Measurements from ENCODE around the gene MAP3K9.

MAP3K9 gene

DNA sequence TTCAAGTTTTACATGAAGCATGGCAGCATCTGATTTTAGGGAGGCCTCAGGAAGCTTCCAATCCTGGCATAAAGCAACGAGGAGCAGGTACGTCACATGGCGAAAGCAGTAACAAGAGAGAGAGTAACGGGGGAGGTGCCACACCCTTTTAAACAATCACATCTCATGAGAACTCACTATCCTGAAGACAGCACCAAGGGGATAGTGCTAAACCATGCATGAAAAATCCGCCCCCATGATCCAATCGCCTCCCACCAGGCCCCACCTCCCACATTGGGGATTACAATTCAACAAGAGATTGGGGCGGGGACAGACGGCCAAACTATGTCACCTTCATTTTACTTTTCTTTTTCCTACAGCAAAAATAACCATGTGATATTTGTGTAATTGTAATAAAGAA, 7.2 kb upstream of the MAP3K9 start:
- no peak for DNase-seq

DNA sequence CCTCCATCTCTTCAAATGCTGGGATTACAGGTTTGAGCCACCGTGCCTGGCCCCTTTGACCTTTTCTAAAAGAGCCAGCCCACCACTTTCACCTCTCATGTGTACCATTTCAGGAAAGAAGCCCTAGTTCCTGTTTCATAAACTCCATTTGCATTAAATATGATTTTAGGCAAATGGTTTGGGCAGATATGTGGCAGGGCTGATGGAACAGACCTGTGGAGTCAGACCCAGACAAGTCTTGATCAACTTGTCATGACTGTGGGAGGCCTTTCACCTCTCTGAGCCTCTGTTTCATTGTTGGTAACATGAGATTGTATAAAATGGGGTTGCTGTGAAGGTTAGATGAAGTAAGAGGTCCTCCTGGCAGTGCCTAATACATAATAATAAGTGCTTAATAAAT, 5.2 kb upstream of the MAP3K9 start:
- DNase-seq, result no peak

DNA sequence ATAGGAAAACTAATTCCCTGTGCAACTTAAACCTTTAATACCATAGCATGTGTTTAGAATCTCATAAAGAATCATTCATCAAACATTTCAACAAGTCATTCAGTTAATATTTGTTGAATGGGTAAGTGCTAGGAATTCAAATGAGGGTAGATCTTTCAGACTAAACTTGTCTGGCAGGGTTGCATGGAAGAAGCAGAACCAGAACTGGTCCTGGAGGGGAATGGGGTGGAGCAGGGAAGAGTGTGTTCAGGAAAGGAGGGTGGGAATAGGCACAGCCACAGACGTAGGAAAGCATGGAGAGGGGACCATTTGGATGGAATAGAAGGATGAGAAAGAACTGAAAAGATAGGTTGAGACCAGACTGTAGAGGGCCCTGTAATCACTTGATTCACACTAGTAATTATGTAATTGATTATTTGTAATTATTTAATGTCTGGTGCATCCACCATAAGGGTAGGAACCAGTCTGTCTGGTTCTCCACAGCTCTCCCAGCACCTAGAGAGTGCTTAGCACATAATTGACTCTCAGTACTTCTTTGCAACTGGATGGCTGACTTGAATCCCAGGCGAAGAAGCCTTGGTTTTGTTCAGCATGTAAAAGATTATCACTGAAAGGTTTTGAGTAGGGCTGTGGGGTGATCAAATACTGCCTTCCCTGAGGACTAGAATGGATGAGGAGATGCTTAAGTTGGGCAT, 3.0 kb upstream of the MAP3K9 start:
- DNase-seq, result no peak

- no peak for DNase-seq
Observed at GRCh38 chr14:70811578-70811977, 2.3 kb upstream of the MAP3K9 start.

- no peak for DNase-seq
Observed at GRCh38 chr14:70811050-70811449, 1.7 kb upstream of the MAP3K9 start.

GRCh38 chr14:70810621-70811020, 1.3 kb upstream of the MAP3K9 start:
- no peak for DNase-seq

GRCh38 chr14:70808416-70809224, 693 bp downstream of the MAP3K9 start:
- DNase-seq, result peak; percentile 43

GRCh38 chr14:70807898-70808415, 1.4 kb downstream of the MAP3K9 start:
- DNase-seq, result peak; percentile 40

DNA sequence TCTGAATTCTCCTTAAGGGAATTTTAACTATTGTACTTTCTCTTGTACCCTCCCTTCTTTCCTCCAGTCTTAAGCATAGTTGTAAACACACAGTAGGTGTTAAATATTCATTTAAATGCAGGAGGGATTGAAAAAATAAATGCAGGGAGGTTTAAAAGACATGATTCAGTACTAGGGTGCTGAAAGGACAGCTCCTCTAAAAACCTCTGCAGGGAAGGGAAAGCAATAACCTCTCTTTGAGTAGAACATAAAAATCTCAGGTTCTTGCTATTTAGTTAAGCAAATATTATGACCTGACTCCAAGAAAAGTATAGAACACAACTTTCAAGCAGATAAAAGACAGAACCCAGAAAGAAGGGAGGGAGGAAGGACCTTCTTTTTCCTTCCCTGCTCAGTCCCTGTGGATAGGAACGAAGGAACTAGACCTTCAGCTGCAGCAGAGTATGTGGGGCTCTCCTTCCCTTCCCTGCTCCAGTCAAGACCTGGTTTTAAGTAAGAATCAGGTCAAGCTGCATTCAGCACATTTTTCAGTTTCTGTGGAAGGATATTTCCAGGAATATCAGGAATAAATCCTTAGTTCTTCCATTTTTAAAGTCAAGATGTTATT, 4.7 kb downstream of the MAP3K9 start:
- no peak for DNase-seq

GRCh38 chr14:70803321-70804310, 5.7 kb downstream of the MAP3K9 start:
- DNase-seq, result no peak

DNA sequence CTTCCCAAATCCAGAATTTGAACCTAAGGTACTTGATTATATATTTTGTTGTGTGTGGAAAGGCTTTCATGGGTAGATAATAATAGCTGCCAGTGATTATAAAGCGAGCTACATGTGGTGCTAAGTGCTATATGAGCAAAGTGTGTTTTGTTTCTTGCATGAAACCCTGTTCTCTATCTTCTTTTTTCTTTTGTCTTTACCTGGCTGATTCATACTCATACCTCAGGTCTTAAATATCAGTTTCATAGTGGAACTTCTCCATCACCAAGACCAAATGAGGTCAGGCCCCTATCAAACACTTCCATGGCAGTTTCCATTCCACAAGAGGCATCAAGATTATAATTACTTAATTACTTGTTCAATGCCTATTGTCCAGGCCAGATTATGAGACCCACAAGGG, 6.9 kb downstream of the MAP3K9 start:
- no peak for DNase-seq

DNA sequence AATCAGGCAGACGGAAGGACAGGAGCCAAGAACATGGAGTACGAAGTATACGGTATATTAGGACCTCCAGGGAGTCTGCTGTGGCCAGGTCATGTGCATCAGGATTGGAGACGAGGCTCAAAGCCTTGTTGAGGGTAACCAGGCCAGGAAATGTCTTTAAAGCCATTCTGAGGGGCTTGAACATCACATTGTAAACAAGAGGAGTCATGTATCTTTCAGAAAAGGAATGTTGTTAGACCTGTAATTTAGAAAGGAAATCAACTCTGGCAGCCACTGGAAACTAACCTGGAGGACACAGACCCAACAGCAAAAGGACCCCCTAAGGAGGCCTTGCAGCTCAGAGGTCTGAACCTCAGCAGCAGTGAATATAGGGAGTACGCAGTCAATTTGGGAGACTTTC, 7.5 kb downstream of the MAP3K9 start:
- DNase-seq, result no peak

DNA sequence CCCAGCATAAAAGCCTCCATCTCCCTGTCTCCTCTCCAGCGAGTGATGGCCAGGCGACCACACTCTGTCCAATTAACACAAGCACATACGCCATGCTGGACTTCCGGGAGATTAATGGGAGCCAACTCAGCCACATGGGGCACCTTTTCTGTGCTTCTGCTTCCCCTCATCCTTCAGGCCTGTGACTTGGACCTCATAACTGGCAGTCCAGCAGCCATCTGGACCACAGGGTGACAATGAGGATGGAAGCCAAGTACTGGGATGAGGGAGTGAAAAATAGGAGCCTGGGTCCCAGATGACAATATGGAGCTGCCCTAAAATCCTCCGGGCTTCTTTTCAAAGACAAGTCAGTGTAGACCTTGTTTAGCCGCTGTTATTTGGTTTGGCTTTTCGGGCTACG, 12.8 kb downstream of the MAP3K9 start:
- DNase-seq, result no peak

- DNase-seq, result no peak
Observed at GRCh38 chr14:70794294-70794693, 15.0 kb downstream of the MAP3K9 start.

- no peak for DNase-seq
Observed at GRCh38 chr14:70793637-70794036, 15.7 kb downstream of the MAP3K9 start.

DNA sequence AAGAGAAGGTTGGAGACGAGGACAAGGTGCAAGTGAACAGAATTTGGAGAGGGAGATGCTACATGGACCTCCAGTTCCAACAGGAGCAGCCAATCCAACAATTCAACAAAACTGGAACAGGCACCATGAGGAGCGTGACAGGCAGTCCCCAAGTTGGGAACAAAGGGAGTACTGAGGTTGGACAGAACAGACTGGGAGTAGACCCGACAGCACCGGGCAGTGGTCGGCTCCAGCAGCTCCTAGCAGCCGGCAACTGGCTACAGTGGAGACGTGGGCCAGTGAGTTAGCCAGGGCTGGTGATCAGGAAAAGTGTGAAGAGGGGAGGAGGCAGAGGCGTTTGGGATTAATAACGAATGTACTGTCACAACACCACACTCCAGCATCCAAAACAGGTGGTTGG, 16.4 kb downstream of the MAP3K9 start:
- no peak for DNase-seq

DNA sequence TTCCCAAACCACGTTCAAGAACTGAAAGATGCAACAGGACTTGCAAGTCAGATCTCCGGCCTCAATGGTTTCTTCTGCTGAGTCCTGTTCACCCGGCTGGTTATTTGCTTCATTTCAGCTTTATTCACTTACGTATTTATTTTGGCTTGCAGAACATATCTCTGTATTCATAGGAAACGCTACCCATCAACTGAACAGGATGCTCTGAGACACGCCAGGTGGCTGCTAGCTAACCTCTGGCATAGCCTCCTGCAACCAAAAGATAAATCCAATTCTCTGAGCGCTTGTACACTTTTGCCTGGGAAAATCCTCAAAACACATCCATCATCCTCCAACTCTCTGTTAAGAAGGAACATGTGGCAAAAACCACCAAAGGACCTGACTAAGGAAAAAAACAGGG, 17.3 kb downstream of the MAP3K9 start:
- DNase-seq, result no peak

GRCh38 chr14:70789961-70790360, 19.4 kb downstream of the MAP3K9 start:
- DNase-seq, result no peak

GRCh38 chr14:70789361-70789760, 20.0 kb downstream of the MAP3K9 start:
- DNase-seq, result no peak

DNA sequence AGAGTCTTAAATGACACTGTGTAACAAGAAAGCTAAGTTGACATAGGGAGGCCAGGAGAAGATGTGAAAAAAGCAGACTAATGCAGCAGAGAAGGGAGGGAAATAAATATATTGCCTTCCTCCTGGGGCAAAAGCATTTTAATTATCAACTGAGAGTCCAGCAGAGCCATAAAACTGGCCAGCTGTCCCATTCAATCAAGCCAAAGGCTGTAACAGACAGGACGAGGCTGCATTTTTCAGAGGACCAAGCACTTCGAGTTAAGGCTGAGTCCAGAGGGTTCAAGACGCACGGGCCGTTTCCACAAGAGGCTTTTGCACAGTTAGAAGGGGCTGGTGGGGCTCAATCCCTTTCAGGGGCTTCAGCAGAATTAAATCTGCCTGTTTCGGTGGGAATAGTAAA, 20.4 kb downstream of the MAP3K9 start:
- no peak for DNase-seq

GRCh38 chr14:70785556-70785955, 23.8 kb downstream of the MAP3K9 start:
- DNase-seq, result no peak

DNA sequence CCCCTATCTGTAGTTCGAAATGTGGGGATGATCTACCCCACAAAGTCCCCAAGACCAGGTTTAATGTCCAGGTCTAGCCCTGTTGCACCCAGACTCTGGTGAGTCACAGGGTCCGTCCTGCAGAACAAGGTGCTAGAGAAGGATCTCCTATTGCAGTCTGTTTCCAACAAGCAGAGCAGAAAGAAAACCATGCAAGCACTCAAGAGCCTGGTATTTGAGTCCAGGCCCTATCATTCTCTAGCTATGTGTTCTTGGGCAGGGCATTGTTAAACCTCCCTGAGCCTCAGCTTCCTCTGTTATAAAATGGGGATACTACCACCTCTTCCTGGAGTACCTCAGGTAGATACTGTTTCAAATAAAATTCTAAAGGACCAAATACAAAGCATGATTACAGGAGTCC, 24.4 kb downstream of the MAP3K9 start:
- DNase-seq, result no peak

GRCh38 chr14:70782361-70782760, 27.0 kb downstream of the MAP3K9 start:
- no peak for DNase-seq

Data from stimulated activated CD4-positive, alpha-beta T cell treated with anti-CD3 and anti-CD28 coated beads, Interleukin-12 subunit alpha, Interleukin-12 subunit beta, amount 100 ng/mL, for 4 hours (primary cell).